Spinal cord (tissue), 10 donors: ENCODE measurements around the gene LHX3. TPM values are rescaled to one million over a fixed set of nuclear protein-coding genes. Genes with fewer than 3 reads are reported as not detected.
A peak's percentile ranks its signal among the peaks of the same experiment; 100 is the strongest.
"Not testable (repeated sequence)": the region's sequence is repeated elsewhere in the genome, so short reads cannot be mapped to it uniquely, and the experiment has no call there.

Source experiments
- DNase-seq, 6 donors: peaks; one replicate each; pipeline versions ENCODE4 v3.0.0 to v3.0.0-alpha.2; 2013 to 2015; ENCODE audit warnings: low spot score in 6 of 6, low read depth in 4 of 6
- H3K27ac ChIP-seq: one replicate; pipeline ENCODE4 v1.5.1; 2013; ENCODE audit warnings: low read depth, low read length, control low read depth
- H3K27me3 ChIP-seq: one replicate; pipeline ENCODE4 v1.6.1; 2013; ENCODE audit warnings: low read length; ENCODE audit not compliant: control insufficient read depth, insufficient read depth
- H3K36me3 ChIP-seq: one replicate; pipeline ENCODE4 v1.6.1; 2013; ENCODE audit warnings: low read length; ENCODE audit not compliant: control insufficient read depth, insufficient read depth
- H3K4me1 ChIP-seq: one replicate; pipeline ENCODE4 v1.6.1; 2013; ENCODE audit warnings: low read length; ENCODE audit not compliant: control insufficient read depth, insufficient read depth
- H3K4me3 ChIP-seq: one replicate; pipeline ENCODE4 v1.5.1; 2013; ENCODE audit warnings: low read depth, low read length, control low read depth
- H3K9me3 ChIP-seq: one replicate; pipeline ENCODE4 v1.6.1; 2013; ENCODE audit warnings: low read length; ENCODE audit not compliant: control insufficient read depth, insufficient read depth
- WGBS: methylation state at CpG from one replicate; pipeline ENCODE4 v1.1.5; 2013; ENCODE audit warnings: missing lambda C conversion rate; ENCODE audit not compliant: insufficient coverage; 5-methylcytosine and 5-hydroxymethylcytosine counted together
- polyA plus RNA-seq, 2 donors: library from polyadenylated mRNA; unstranded; fragments of 120-200 nt; gene quantifications; one replicate each; pipeline ENCODE4 v1.2.1, GENCODE V29; 2013; ENCODE audit not compliant: insufficient read length in 2 of 2
- total RNA-seq, 2 donors: library from RNA; depleted of rRNA in 1 of 2; stranded (reverse); fragments of 120-200 nt in 1 of 2; fragments of >200 nt in 1 of 2; gene quantifications; one replicate each; pipeline versions ENCODE4 v1.2.3 to v1.2.4, GENCODE V29; 2013 to 2014
- donor health status: healthy.

The LHX3 gene
- total and polyA plus RNA-seq, 4 donors = 0.50 to 2.7 (median 1.5) TPM; not detected in 1

DNA sequence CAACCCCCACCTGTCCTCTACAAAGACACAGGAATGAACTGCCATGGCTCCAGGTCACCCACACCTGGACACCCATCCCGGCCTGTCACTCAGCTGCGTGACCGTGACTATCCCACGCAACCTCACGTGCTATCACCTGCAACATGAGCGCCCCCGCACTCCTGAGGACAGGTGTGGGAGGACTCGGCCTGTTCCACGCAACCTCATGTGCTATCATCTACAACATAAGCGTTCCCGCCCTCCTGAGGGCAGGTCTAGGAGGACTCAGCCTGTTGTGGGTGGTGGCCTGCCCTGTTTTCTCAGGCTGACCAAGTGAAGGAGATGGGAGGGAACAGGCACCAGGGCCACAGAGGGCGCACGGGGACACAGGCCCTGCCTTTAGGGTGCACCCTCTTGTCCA, 36.6 kb upstream of the LHX3 start:
- 96% methylated on average over 13 of the region's 13 CpGs for WGBS
- no peak overlapping the region for H3K27ac ChIP-seq
- peaks cover 50% of the 10 kb centered on the region for H3K4me1 ChIP-seq
- H3K36me3 ChIP-seq = peaks cover 32% of the 10 kb centered on the region
- H3K9me3 ChIP-seq = no peaks in the 10 kb centered on the region
- DNase-seq = no peak
- no peaks in the 10 kb centered on the region for H3K27me3 ChIP-seq
- H3K4me3 ChIP-seq = no peak overlapping the region

- no peak for DNase-seq
- Histone ChIP-seq H3K4me1 (peaks cover 50% of the 10 kb centered on the region), H3K27me3 (no peaks in the 10 kb centered on the region), H3K27ac (no peak overlapping the region), H3K4me3 (no peak overlapping the region), H3K36me3 (peaks cover 38% of the 10 kb centered on the region), H3K9me3 (no peaks in the 10 kb centered on the region)
- WGBS = 88% methylated on average over 19 of the region's 20 CpGs
These were observed 36.0 kb upstream of the LHX3 start for GRCh38 chr9:136240941-136241340.

DNA sequence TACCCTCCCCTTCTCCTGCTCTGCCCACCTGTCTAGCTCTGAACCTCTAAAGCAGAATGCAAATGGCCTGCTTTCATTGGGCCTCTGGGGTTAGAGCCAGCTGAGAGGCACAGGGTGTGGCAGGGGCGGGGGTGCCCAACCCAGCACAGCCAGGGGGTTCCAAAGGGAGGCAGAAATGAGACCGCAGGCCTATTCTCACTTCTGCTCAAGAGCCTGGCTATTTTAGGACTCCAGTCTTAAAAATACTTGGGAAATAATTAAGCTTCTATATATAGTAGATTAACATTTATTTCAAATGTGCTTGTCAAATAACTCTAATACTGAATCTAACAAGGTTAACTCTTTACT, 35.0 kb upstream of the LHX3 start:
- no peaks in the 10 kb centered on the region for H3K27me3 ChIP-seq
- no peak for DNase-seq
- peaks cover 48% of the 10 kb centered on the region for H3K36me3 ChIP-seq
- WGBS = no CpG with 5 or more reads among the region's 2 CpGs
- H3K27ac ChIP-seq = no peak overlapping the region
- H3K4me1 ChIP-seq = peaks cover 47% of the 10 kb centered on the region
- no peak overlapping the region for H3K4me3 ChIP-seq
- H3K9me3 ChIP-seq = no peaks in the 10 kb centered on the region

DNA sequence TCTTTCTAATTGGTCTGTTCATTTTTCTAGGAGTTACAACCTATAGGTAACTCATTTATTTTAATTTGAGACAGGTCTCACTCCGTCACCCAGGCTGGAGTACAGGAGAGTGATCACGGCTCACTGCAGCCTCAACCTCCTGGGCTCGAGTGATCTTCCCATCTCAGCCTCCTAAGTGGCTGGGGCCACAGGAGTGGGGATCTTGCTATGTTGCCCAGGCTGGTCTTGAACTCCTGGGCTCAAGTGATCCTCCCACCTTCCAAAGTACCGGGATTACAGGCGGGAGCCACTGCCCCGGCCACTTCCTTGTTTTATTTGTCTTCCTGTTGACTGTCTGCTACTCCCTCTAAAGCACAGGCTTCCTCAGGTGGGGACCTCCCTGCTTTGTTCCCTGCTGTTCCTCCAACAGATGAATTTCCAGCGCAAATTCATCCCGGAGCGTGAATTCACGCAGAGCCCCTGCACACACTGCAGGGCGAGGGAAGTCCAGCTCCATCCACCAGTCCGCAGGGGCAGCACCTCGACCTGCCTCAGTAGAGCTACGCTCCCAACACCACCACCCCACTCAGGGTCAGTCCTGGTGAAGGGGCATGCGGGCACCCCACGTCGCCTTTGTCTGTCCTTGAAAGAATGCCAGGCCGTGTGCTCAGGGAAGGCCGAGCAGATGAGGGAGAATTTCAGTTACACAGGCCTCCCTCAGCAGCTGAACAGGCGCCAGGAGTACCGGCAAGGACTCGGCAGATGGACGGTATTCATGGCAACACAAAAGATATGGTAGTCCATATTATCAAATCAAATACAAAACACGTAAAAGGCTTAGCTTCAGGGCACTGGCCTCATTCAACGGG, 34.4 kb upstream of the LHX3 start:
- peak overlapping the region; percentile 25 for H3K27ac ChIP-seq
- peak in 2 of 6 donors; percentile 62 to 87 for DNase-seq

GRCh38 chr9:136238342-136238732, 33.4 kb upstream of the LHX3 start:
- H3K4me3 ChIP-seq = no peak overlapping the region
- peaks cover 61% of the 10 kb centered on the region for H3K36me3 ChIP-seq
- H3K9me3 ChIP-seq = no peaks in the 10 kb centered on the region
- WGBS = 48% methylated on average over 12 of the region's 12 CpGs
- no peak overlapping the region for H3K27ac ChIP-seq
- no peaks in the 10 kb centered on the region for H3K27me3 ChIP-seq
- DNase-seq = no peak
- peaks cover 41% of the 10 kb centered on the region for H3K4me1 ChIP-seq

More for the DNA sequence above, 34.4 kb upstream of the LHX3 start:
- H3K4me3 ChIP-seq = no peak overlapping the region
- peaks cover 45% of the 10 kb centered on the region for H3K4me1 ChIP-seq
- 56% methylated on average over 23 of the region's 25 CpGs for WGBS
- no peaks in the 10 kb centered on the region for H3K9me3 ChIP-seq
- H3K27me3 ChIP-seq = no peaks in the 10 kb centered on the region
- H3K36me3 ChIP-seq = peaks cover 54% of the 10 kb centered on the region

DNA sequence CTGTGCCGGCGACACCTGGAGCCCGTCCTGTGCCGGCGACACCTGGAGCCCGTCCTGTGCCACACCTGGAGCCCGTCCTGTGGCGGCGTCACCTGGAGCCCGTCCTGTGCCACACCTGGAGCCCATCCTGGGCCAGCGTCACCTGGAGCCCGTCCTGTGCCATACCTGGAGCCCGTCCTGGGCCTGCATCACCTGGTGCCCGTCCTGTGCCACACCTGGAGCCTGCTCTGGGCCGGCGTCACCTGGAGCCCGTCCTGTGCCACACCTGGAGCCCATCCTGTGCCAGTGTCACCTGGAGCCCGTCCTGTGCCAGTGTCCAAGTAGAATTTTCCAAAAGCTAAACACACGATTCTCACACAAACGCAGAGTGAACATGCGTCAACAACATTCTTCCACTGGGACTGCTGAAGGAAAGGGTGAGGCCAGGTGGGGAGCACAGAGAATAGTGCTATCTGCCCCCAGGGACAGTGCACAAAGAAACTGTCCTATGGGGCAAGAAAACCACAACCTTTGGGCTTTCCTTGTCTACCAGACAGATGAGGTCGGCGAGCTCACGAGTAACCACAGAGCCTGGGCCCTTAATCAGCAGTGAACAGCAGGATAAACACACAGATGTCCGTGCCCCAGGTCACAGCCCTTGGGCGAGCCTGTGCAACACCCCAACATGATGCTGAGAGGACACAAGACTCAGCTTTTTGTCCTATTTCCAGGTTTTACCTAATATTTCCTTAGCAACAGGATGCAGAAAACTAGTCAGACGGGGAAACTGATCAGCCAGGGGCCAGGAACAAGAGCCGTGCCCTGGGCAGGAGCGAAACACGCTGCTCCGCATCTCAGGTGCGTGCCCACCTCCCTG, 32.8 kb upstream of the LHX3 start:
- Histone ChIP-seq H3K27me3 (no peaks in the 10 kb centered on the region), H3K4me1 (peaks cover 39% of the 10 kb centered on the region), H3K27ac (no peak overlapping the region), H3K4me3 (no peak overlapping the region), H3K9me3 (no peaks in the 10 kb centered on the region), H3K36me3 (peaks cover 61% of the 10 kb centered on the region)
- 95% methylated on average over 31 of the region's 32 CpGs for WGBS
- DNase-seq = no peak

GRCh38 chr9:136236471-136237410, 31.8 kb upstream of the LHX3 start:
- H3K27me3 ChIP-seq, DNase-seq, H3K4me3 ChIP-seq, H3K9me3 ChIP-seq, H3K27ac ChIP-seq: not testable (repeated sequence)
- peaks cover 52% of the 10 kb centered on the region for H3K36me3 ChIP-seq
- H3K4me1 ChIP-seq = peaks cover 32% of the 10 kb centered on the region
- 97% methylated on average over 43 of the region's 43 CpGs for WGBS

DNA sequence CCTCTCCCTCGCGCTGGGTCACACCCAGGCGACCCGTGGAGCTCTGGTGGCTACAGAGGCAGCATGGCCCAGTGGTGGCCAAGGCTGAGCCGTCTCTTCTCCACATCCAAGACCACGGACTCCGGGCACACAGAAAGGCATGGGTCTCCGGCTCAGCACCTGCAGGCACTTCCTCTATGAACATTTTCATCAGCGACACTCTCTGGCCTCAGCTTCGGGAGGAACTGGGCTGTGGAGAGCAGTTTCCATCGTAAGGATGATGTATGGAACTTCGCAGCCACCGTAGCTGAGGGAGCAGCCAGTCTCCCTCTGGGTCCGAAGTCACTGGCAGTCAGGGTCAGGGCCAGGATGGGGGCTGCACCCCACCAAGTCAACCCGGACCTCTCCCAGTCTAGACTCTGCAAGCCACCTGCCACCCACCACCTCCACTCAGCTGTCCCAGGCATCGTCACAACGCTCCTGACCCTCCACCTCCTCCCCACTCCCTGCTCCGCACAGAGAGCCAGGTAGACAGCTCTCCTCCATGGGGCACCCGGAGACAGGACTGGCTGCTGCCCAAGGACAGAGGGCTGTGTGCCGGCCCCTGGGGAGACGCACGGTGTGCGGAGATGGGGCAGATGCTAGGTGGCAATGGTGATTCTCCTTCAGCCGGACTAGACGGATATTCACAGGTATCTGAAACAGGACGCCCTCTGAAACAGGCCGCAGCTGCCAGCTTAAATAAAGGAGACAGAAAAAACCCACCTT, 31.0 kb upstream of the LHX3 start:
- no peak for DNase-seq
- 90% methylated on average over 26 of the region's 27 CpGs for WGBS
- no peak overlapping the region for H3K4me3 ChIP-seq
- peaks cover 53% of the 10 kb centered on the region for H3K36me3 ChIP-seq
- no peaks in the 10 kb centered on the region for H3K27me3 ChIP-seq
- no peaks in the 10 kb centered on the region for H3K9me3 ChIP-seq
- H3K27ac ChIP-seq = no peak overlapping the region
- peaks cover 31% of the 10 kb centered on the region for H3K4me1 ChIP-seq
